ENCODE data around the gene NCKAP1. TPM values are rescaled to one million over a fixed set of nuclear protein-coding genes. Genes with fewer than 3 reads are reported as not detected.

Gene NCKAP1
- total and polyA plus RNA-seq, 10 of the 15 experiments (the other 5 are each of a cell fraction or from before 2014, with no cell fraction given), result 0.11 to 1.5 (median 0.52) TPM

DNA sequence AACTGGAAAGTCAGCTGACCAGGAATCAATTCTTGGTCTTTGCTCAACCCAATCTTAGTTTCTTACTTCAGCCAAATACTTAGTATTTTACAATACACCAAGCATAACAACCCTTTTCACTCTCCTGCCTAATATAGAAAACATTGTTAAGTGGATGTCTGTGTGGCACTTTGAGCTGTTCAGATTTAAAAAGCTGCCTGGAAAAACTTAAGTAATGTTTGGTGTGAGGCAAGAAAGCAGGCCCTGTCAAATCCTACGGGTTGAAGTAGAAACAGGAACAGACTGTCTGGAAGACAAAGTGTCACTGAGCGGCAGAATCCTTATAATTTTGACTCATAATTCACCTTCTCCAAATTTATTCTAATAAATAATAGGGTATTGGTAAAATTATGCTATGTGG, 134.7 kb downstream of the NCKAP1 start:
- ATAC-seq (no peak), DNase-seq (ENCODE audit: low read depth, low spot score) (no peak), FAIRE-seq (no peak)
- Histone ChIP-seq H3K4me3 (no peak overlapping the region), H4K20me1 (ENCODE audit: control insufficient read depth, insufficient read depth) (no peaks in the 10 kb centered on the region), H3K9ac (ENCODE audit: control insufficient read depth, insufficient read depth, low read length) (no peak overlapping the region), H3K79me2 (ENCODE audit: control insufficient read depth, insufficient read depth, low read length) (no peaks in the 10 kb centered on the region), H2AFZ (ENCODE audit: control insufficient read depth, low read depth, low read length) (no peak overlapping the region), H3K4me2 (ENCODE audit: control insufficient read depth, insufficient read depth) (no peak overlapping the region), H3K27me3 (replicated peaks in 1 of 2; ENCODE audit: control insufficient read depth in 2 of 2, insufficient read depth in 2 of 2, low read length in 1 of 2) (no peaks in the 10 kb centered on the region), H3K4me1 (ENCODE audit: control insufficient read depth, insufficient read depth, low read length) (no peaks in the 10 kb centered on the region), H3K27ac (ENCODE audit: control insufficient read depth, insufficient read depth) (no peak overlapping the region), H3K9me3 (replicated peaks; ENCODE audit: control insufficient read depth, insufficient read depth, low read length) (no peaks in the 10 kb centered on the region), H3K36me3 (ENCODE audit: control insufficient read depth in 2 of 2, insufficient read depth in 2 of 2, low read length in 1 of 2) (no peaks in the 10 kb centered on the region)
- RAD21 ChIA-PET (ENCODE audit: unreplicated experiment), result no interaction called here
- SMC1A ChIA-PET (ENCODE audit: uncharacterized antibody, unreplicated experiment), result no interaction called here
- in situ Hi-C loops (cut with MboI), result no loop called here
- TF ChIP-seq BRCA1 (IDR thresholded peaks at IDR 0.05; ENCODE audit: low read depth, low read length), result no peak
- no peak for TF ChIP-seq POU2F2 (IDR thresholded peaks at IDR 0.05; ENCODE audit: borderline replicate concordance, low read depth, low read length)
- TF ChIP-seq NR2C2 (IDR thresholded peaks at IDR 0.05; ENCODE audit: borderline replicate concordance, control insufficient read depth, insufficient read length, low read depth), result no peak
- TF ChIP-seq, protein P1, sequence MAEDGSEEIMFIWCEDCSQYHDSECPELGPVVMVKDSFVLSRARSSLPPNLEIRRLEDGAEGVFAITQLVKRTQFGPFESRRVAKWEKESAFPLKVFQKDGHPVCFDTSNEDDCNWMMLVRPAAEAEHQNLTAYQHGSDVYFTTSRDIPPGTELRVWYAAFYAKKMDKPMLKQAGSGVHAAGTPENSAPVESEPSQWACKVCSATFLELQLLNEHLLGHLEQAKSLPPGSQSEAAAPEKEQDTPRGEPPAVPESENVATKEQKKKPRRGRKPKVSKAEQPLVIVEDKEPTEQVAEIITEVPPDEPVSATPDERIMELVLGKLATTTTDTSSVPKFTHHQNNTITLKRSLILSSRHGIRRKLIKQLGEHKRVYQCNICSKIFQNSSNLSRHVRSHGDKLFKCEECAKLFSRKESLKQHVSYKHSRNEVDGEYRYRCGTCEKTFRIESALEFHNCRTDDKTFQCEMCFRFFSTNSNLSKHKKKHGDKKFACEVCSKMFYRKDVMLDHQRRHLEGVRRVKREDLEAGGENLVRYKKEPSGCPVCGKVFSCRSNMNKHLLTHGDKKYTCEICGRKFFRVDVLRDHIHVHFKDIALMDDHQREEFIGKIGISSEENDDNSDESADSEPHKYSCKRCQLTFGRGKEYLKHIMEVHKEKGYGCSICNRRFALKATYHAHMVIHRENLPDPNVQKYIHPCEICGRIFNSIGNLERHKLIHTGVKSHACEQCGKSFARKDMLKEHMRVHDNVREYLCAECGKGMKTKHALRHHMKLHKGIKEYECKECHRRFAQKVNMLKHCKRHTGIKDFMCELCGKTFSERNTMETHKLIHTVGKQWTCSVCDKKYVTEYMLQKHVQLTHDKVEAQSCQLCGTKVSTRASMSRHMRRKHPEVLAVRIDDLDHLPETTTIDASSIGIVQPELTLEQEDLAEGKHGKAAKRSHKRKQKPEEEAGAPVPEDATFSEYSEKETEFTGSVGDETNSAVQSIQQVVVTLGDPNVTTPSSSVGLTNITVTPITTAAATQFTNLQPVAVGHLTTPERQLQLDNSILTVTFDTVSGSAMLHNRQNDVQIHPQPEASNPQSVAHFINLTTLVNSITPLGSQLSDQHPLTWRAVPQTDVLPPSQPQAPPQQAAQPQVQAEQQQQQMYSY (CRISPR knock-in tag; IDR thresholded peaks at IDR 0.05), result no peak
- POLR2A ChIA-PET, result no interaction called here
- no TSS peak for BruUV-seq (replicated peaks)
- intact Hi-C loops (cut with micrococcal nuclease; ENCODE audit: unreplicated experiment), result no loop called here
- CTCF ChIA-PET, result interaction anchor here (0.6 kb wide), 1 partner anchor 74 kb away, joined by 3 read pairs; no protein-coding TSS in a partner anchor
- 64% methylated on average over 2 of the region's 2 CpGs for WGBS (ENCODE audit: insufficient coverage, insufficient replicate concordance, low lambda C conversion rate, missing lambda C conversion rate)
